ENCODE data around the gene FOXE3.

DNA sequence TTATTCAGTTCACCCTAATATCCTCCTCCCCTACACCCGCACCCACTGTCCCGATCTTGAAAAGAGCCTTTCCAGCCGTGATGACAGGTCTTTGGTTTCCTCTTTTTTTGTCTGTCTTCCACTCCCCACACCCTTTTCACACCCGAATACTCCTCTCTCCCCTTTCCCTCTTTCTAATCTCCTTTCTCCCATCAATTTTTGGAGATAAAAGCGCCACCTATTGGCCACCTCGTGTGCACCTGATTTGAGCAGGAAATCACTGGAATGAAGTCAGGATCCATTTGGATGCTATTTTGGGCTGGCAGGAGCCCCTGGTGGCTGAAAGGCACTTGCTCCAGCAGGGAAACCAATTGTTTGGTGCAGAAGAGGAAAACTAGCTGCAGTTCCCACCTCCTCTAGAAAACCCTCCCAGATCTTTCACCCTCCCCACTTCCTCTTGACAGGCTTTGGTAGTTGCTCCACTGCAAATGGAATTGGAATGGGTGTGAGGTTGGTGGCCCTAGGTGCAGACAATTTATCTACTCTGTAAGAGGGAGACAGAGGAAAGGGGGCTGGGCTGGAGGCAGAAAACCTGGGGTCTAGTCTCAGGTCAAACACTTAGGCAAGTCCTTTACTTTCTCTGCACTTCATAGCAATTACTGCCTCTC lies 8.4 kb downstream of the FOXE3 start:
- peak; percentile 89 for TF ChIP-seq CTCF (conservative IDR thresholded peaks at IDR 0.05; ENCODE audit: low read depth, low read length)
- no peak for TF ChIP-seq POLR2A (IDR thresholded peaks at IDR 0.05; ENCODE audit: low read depth, low read length)
- TF ChIP-seq SMC3 (IDR thresholded peaks at IDR 0.05; ENCODE audit: low read depth, low read length) = peak; percentile 81
- TF ChIP-seq RFX5 (IDR thresholded peaks at IDR 0.05; ENCODE audit: low read depth, low read length) = no peak
- no peak for TF ChIP-seq CHD1 (IDR thresholded peaks at IDR 0.05; ENCODE audit: low read depth, low read length)
- TF ChIP-seq NFE2L2 (IDR thresholded peaks at IDR 0.05; ENCODE audit: low read depth, low read length) = no peak
